Neural cell (in vitro differentiated cells): ENCODE results near the gene CRACDL. TPM values are rescaled to one million over a fixed set of nuclear protein-coding genes. Genes with fewer than 3 reads are reported as not detected.

Experiments used
- H2AFZ ChIP-seq: fragments of 200-600, 300-800 bp; sonication (generic), shearing (Covaris generic); 2 replicates; pipeline ENCODE4 v1.6.0; 2014; ENCODE audit warnings: low read depth, mild to moderate bottlenecking, antibody characterized with exemption, low read length, moderate library complexity
- H3F3A ChIP-seq: fragments of 200-600 bp; shearing (Covaris generic); 2 replicates; pipeline ENCODE4 v1.6.1; 2016; ENCODE audit warnings: mild to moderate bottlenecking, moderate library complexity, mixed read lengths, antibody characterized with exemption, low read length; ENCODE audit not compliant: insufficient read depth, poor library complexity, severe bottlenecking
- H3K27ac ChIP-seq: fragments of 200-600, 300-800 bp; sonication (generic), shearing (Covaris generic); 2 replicates; pipeline ENCODE4 v1.5.1; 2014; ENCODE audit warnings: mild to moderate bottlenecking, low read length, moderate library complexity
- H3K27me3 ChIP-seq: fragments of 300-800, 200-600 bp; sonication (generic), shearing (Covaris generic); 2 replicates; pipeline ENCODE4 v1.6.0; 2014; ENCODE audit warnings: mild to moderate bottlenecking, low read depth, low read length, moderate library complexity; ENCODE audit not compliant: insufficient read depth
- H3K36me3 ChIP-seq: fragments of 300-800, 200-600 bp; sonication (generic), shearing (Covaris generic); 2 replicates; pipeline ENCODE4 v1.5.1; 2014; ENCODE audit warnings: mild to moderate bottlenecking, antibody characterized with exemption, low read length, moderate library complexity; ENCODE audit not compliant: insufficient read depth
- H3K4me2 ChIP-seq: fragments of 300-800, 200-600 bp; sonication (generic), shearing (Covaris generic); 2 replicates; pipeline ENCODE4 v1.6.0; 2014; ENCODE audit warnings: mild to moderate bottlenecking, low read length
- H3K4me3 ChIP-seq: fragments of 300-800, 200-600 bp; sonication (generic), shearing (Covaris generic); 2 replicates; pipeline ENCODE4 v1.5.1; 2014; ENCODE audit warnings: mild to moderate bottlenecking, low read length, moderate library complexity
- H3K79me2 ChIP-seq: fragments of 200-600 bp; shearing (Covaris generic); replicated peaks from 2 replicates; pipeline ENCODE4 v1.6.0; 2014; ENCODE audit warnings: mild to moderate bottlenecking, low read length, moderate library complexity; ENCODE audit not compliant: insufficient read depth
- H3K9ac ChIP-seq: fragments of 300-800, 200-600 bp; sonication (generic), shearing (Covaris generic); 2 replicates; pipeline ENCODE4 v1.6.1; 2016; ENCODE audit warnings: mild to moderate bottlenecking, low read length, mixed read lengths
- H3K9me2 ChIP-seq: fragments of 200-600 bp; shearing (Covaris generic); 2 replicates; pipeline ENCODE4 v1.6.1; 2016; ENCODE audit warnings: mild to moderate bottlenecking, low read length, mixed read lengths; ENCODE audit not compliant: insufficient read depth
- H3K9me3 ChIP-seq: fragments of 200-600, 300-800 bp; sonication (generic), shearing (Covaris generic); 2 replicates; pipeline ENCODE4 v1.6.1; 2016; ENCODE audit warnings: mild to moderate bottlenecking, mixed run types, low read length, moderate library complexity, mixed read lengths
- H4K20me1 ChIP-seq: fragments of 200-600 bp; shearing (Covaris generic); 2 replicates; pipeline ENCODE4 v1.6.1; 2016; ENCODE audit warnings: mild to moderate bottlenecking, mixed run types; ENCODE audit not compliant: insufficient read depth
- CTCF ChIP-seq: fragments of 450-650 bp; IDR thresholded peaks from 2 replicates; pipeline ENCODE4 v1.5.1; 2014; ENCODE audit warnings: antibody characterized with exemption, mild to moderate bottlenecking, moderate library complexity; ENCODE audit not compliant: poor library complexity, severe bottlenecking
- EP300 ChIP-seq: fragments of 450-650 bp; conservative IDR thresholded peaks from 2 replicates; pipeline ENCODE4 v1.6.1; 2014; ENCODE audit warnings: antibody characterized with exemption, mild to moderate bottlenecking, moderate library complexity; ENCODE audit not compliant: poor library complexity, severe bottlenecking
- EZH2 ChIP-seq: fragments of 200-600, 300-800 bp; shearing (Covaris generic), sonication (generic); IDR thresholded peaks from 2 replicates; pipeline ENCODE4 v1.6.1; 2014; ENCODE audit warnings: antibody characterized with exemption, low read length, borderline replicate concordance, mild to moderate bottlenecking; ENCODE audit not compliant: insufficient read depth, poor library complexity, severe bottlenecking
- MXI1 ChIP-seq: fragments of 450-650 bp; conservative IDR thresholded peaks from 2 replicates; pipeline ENCODE4 v1.6.1; 2014; ENCODE audit warnings: antibody characterized with exemption, mild to moderate bottlenecking; ENCODE audit not compliant: poor library complexity, severe bottlenecking
- POLR2AphosphoS5 ChIP-seq: IDR thresholded peaks from 2 replicates; pipeline ENCODE4 v1.6.1; 2012
- RAD21 ChIP-seq: fragments of 450-650 bp; conservative IDR thresholded peaks from 2 replicates; pipeline ENCODE4 v1.6.1; 2014; ENCODE audit warnings: antibody characterized with exemption, mild to moderate bottlenecking, moderate library complexity
- REST ChIP-seq: IDR thresholded peaks from 2 replicates; pipeline ENCODE4 v1.6.1; 2012; ENCODE audit warnings: borderline replicate concordance
- SMC3 ChIP-seq: fragments of 450-650 bp; conservative IDR thresholded peaks from 2 replicates; pipeline ENCODE4 v1.6.1; 2014; ENCODE audit warnings: antibody characterized with exemption, mild to moderate bottlenecking, moderate library complexity; ENCODE audit not compliant: poor library complexity
- TAF1 ChIP-seq: IDR thresholded peaks from 2 replicates; pipeline ENCODE4 v1.6.1; 2012; ENCODE audit warnings: low read depth
- polyA plus RNA-seq: library from polyadenylated mRNA; depleted of rRNA; stranded (reverse); fragments of >200 nt; gene quantifications from 2 replicates; pipeline ENCODE4 v1.2.3, GENCODE V29; 2014

The CRACDL gene
- polyA plus RNA-seq, 1 donor from 2014 or later, result 0.85 TPM

GRCh38 chr2:98830571-98831145, 105.4 kb downstream of the CRACDL start:
- H3K9me3 ChIP-seq, result no peaks in the 10 kb centered on the region
- H3K4me3 ChIP-seq, result no peak overlapping the region
- H4K20me1 ChIP-seq, result no peaks in the 10 kb centered on the region
- H3K27me3 ChIP-seq, result no peaks in the 10 kb centered on the region
- no peaks in the 10 kb centered on the region for H3K36me3 ChIP-seq
- no peak overlapping the region for H3K9ac ChIP-seq
- no peak overlapping the region for H3K4me2 ChIP-seq
- no peaks in the 10 kb centered on the region for H3K79me2 ChIP-seq
- no peaks in the 10 kb centered on the region for H3F3A ChIP-seq
- no peak overlapping the region for H2AFZ ChIP-seq
- no peaks in the 10 kb centered on the region for H3K9me2 ChIP-seq
- TF ChIP-seq SMC3, result no peak
- H3K27ac ChIP-seq, result no peak overlapping the region

GRCh38 chr2:98829581-98830270, 106.3 kb downstream of the CRACDL start:
- no peak overlapping the region for H3K4me2 ChIP-seq
- no peaks in the 10 kb centered on the region for H3K27me3 ChIP-seq
- no peaks in the 10 kb centered on the region for H4K20me1 ChIP-seq
- no peak overlapping the region for H3K27ac ChIP-seq
- no peaks in the 10 kb centered on the region for H3F3A ChIP-seq
- no peaks in the 10 kb centered on the region for H3K79me2 ChIP-seq
- no peaks in the 10 kb centered on the region for H3K9me3 ChIP-seq
- no peak overlapping the region for H3K9ac ChIP-seq
- no peak for TF ChIP-seq RAD21
- TF ChIP-seq REST, result no peak
- no peak for TF ChIP-seq EZH2
- TF ChIP-seq CTCF, result no peak
- TF ChIP-seq TAF1, result no peak
- TF ChIP-seq SMC3, result no peak
- TF ChIP-seq POLR2AphosphoS5, result no peak
- H2AFZ ChIP-seq, result no peak overlapping the region
- H3K36me3 ChIP-seq, result no peaks in the 10 kb centered on the region
- H3K4me3 ChIP-seq, result no peak overlapping the region
- H3K9me2 ChIP-seq, result no peaks in the 10 kb centered on the region

GRCh38 chr2:98828793-98829371, 107.1 kb downstream of the CRACDL start:
- no peak overlapping the region for H3K9ac ChIP-seq
- TF ChIP-seq EZH2, result no peak
- no peak for TF ChIP-seq REST
- TF ChIP-seq CTCF, result no peak
- no peak for TF ChIP-seq EP300
- no peak for TF ChIP-seq MXI1
- TF ChIP-seq TAF1, result no peak
- TF ChIP-seq SMC3, result no peak
- TF ChIP-seq POLR2AphosphoS5, result no peak

More at GRCh38 chr2:98828793-98829371, 107.1 kb downstream of the CRACDL start:
- Histone ChIP-seq H2AFZ (no peak overlapping the region), H3K4me2 (no peak overlapping the region), H3K9me2 (no peaks in the 10 kb centered on the region), H3K9me3 (no peaks in the 10 kb centered on the region), H3K79me2 (no peaks in the 10 kb centered on the region), H3K27ac (no peak overlapping the region), H3F3A (no peaks in the 10 kb centered on the region), H3K4me3 (no peak overlapping the region), H3K36me3 (no peaks in the 10 kb centered on the region), H4K20me1 (no peaks in the 10 kb centered on the region), H3K27me3 (peaks cover 6% of the 10 kb centered on the region)
